ENCODE data around the gene PPARD.

DNA sequence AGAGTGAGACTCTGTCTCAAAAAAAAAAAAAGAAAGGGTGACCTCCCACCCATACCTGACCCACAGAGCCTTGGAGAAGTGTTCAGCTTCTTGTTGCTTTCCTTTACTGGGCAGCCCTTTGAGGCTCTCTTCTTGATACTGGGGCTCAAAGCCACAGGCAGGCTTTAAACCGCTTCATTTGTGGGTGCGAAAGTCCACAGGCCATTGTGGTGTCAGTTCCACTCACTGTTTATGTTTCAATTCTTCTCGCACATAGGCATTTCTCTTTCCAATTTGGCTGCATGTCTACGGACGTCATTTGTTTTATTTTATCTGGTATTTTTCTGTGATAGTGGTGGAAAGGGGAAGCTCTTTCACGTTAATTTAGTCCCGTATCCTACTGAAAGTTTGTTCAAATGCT, 34.6 kb downstream of the PPARD start:
- TF ChIP-seq CTCF (conservative IDR thresholded peaks at IDR 0.05; ENCODE audit: low read length) (no peak), EZH2phosphoT487 (IDR thresholded peaks at IDR 0.05; ENCODE audit: borderline replicate concordance) (no peak)
